GM19043 (cell line): ENCODE measurements around the gene UNC5B.

Experiments
- ATAC-seq: cut with Tn5 transposase; IDR thresholded peaks from one replicate; pipeline ENCODE4 v1.9.1; 2021; ENCODE audit warnings: low read depth; ENCODE audit not compliant: unreplicated experiment

Gene UNC5B

DNA sequence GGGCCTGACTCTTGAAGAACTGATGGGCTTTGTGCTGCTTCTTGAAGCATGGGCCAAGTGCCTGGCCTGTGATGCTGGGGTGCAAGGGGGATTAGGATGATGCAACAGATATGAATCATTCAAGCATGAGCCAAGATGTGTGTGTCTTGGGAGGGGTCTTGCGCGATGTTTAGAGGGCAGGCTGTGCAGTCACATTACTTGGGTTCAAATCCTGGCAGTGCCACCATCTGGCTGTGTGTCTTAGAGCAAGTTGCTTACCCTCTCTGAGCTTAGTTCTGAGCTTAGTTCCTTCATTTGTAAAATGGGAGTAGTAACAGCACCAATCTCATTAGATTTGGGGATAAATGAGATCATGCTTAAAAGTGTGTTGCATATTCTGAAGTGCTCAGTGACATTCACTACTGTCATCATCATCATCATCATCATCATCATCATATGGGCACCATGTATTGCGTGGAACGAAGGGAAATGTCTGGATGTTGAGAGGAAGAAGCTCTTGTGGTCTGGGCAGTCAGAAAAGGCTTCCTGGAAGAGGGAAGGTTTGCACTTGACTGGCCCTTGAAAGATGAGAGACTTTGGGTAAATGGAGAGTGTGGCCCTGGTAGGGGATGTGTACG lies 9.3 kb downstream of the UNC5B start:
- ATAC-seq: no peak

DNA sequence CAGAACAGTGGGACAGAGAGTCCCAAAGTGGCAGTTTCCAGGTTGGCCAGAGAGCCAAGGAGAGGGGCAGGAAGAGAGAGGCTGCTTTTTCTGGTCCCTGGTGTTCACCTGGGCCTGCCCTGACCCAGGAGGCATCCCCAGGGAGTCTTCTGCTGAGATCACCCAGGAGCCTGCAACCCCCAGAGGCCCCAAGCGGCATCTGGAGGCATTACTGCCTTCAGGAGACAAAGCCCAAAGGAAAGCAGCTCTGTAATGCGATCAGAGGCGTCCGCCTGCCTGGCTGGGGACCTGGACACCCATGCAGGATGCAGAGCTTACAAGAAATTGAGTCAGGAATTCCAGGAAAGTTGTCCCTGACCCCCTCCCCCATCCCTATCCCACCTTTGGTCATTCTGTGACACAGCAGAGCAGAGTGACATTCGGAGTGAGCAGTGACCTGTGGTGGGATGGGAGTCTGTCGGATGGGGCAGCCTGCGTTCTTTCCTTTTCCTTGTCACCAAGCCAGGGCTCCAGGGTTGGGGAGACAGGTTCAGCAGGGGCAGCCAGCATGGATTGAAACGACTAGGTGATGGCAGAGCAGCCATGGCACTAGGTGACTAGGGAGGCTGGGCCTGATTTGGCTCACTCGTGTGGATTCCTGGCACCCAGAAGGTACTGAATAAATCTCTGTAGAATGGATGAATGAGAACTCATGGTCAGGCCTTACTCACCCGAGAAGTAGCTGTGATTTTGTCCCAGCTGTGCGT lies 10.4 kb downstream of the UNC5B start:
- no peak for ATAC-seq

DNA sequence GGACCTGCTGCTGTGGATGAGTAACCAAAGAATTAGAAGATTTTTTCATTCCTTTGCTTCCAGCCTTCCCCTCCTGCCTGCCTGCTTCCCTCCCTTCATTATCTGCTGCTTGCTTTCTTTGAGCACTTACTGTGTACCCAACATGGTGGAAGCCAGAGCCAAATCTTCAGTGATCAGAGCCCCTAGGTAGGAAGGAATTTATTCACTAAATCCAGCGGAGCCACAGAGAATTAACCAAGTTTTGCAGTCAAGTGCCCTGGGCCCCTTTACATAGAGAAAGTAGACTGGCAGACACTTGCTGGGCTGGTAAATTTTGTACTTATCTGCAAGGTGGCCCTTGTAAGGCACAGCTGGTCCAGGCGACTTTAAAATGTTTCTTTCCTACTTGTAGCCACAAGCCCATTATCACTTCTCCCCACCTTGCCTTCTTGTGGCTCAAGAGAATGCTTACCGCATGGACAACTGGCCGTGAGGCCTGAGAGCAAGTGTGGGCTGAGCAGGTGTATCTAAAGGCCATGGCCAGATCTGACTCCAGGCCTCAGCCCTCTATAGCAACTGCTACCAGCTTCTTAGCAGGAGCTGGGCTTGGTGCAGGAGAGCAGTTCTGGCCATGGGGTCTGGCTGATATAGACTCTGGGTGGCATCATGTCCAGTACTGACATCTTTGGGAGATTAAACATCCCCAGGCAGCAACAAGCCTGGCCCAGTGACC lies 11.1 kb downstream of the UNC5B start:
- no peak for ATAC-seq

DNA sequence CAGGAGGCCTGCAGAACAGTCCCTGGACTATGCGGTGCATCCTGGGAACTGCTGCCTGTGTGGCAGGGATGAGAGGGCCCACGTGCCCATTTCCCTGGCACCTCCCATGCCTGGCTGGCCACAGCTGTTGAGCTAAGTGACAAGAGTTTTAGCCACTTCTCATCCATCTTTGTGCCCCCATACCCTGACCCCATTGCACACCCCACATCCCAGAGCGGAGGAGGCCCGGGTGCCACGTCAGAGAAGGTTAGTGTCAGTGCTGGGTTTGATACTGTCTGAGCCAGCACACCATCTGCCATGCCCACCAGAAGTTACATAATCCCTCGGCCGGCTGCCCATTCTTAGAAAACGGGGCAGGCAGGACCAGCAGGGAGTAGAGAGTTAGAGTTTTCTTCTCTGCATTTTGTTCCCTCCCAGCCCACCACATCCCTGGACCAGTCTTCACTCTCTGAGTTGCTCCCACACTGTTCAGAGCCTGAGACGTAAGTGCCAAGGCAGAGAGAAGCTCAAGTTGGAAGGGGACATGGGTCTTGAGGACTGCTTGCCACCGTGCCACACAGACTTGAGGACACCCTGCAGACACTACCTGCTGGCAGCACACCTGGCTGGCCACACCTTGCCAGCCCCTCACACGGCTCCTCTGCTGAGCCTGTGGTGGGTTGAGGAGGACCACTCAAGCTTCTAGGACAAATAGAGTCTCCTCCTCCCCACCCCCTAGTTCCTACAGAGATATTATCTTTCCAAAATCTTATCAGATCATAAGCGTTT lies 13.1 kb downstream of the UNC5B start:
- ATAC-seq: no peak

DNA sequence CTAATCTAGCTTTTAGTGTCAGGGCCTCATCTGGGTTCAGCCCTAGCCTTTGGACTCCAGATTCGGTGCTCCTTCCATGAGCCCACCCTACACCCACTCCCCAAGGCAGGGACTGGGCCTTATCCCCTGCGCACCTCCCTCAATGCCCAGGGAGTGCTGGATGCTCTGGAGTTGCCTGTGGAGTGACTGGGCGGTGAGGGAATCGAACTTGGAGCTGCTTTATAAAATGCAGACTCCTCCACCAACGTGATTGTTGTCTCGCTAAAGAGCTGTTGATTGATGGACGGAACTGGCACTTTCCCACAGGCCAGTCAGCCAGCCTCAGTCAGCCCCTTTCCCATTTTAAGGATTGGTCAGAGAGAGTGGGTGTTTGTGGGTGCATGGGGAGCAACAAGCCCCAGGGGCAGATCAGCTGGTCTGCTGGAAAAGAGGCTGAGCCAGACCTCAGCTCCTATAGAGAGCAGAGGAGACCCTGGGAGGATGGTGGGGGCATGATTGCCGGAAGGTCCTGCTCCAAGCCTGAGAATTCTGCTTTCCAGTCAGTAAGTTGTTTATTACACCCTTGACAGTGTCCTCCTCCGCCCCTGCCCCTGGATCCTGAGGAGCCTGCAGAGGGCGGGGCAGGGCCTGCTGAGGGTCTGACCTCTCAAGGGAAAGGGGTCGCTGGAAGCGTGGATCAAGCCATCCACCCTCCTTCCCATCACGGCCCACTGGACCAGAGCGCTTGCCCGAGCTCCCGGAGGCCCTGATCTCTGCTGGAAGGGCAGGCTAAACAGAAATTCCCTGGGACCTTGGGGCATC lies 16.7 kb downstream of the UNC5B start:
- no peak for ATAC-seq

DNA sequence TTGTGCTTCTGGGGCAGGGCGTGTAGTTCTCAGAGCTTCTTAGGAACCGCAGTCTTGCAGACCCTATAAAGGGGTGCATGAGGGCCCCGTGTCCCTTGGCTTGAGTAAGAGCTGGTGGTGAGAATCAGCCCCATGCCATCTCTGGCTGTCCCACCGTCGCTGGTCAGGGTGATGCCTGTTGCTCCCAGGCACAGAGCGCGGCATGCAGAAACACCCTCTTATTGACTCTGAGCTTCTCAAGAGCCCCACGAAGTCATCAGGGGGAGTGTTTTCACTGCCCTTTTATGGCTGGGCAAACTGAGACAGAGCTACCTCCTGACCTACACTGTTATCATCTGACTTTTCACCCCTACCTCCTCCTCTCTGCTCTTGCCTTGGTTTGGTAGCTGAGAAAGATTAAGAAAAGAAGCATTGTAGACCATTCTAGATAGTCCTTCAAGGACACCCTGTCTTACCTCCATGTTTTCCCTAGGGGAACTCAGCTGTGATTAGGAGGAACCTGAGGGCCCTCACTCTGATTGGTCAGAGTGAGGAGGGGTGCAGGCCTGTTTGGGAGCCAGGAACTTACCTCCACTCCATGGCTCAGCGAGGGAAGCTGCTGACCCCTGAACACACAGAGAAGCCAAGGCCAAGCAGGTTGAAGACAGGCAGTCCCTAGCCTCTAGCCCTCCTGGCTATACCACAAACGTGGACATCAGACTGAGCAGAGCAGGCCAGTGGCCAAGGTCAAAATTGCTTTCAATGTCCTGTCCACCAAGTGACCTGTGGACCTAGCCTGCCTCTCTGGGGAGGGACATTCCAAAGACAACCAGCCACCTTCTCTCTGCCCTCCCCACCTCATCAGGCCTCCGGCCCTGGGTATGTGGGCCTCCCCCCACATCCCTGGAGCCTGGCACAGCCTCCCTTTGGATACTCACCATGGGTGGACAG lies 17.6 kb downstream of the UNC5B start:
- no peak for ATAC-seq

DNA sequence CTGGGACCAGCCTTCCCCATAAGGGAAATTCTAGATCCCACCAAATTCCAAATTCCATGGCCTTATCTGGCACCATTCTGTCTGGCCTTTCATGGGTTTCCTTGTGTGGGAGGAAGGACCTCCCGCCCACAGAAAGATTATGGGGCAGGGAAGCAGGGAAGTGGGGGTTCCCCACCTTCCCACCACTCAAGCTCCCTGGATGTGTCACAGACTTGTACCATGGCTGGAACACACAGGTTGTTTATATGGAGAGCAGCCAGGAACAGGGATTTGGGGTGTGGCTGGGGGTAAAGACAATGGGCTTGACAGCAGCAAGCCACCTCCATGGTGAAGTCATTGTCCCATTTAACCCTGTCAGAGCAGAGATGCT lies 18.3 kb downstream of the UNC5B start:
- ATAC-seq: no peak

DNA sequence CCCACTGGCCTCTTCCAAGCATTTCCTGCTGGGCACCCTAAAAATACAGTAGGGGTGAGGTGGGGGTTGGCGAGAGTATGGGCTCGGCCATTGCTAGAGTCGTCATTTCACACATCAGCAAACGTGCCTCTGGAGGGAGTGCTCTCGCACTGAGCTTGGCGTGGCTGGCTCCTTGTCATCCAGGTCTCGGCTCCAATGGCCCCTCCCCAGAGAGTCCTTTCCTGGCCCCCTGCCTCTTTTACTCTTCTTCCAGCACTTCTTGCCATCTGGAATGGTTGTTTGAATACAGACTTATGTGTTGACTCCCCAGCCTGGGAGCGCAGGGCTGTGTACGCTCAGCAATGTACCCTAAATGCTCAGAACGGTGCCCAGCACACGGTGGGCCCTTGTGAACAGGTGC lies 18.8 kb downstream of the UNC5B start:
- ATAC-seq: no peak

DNA sequence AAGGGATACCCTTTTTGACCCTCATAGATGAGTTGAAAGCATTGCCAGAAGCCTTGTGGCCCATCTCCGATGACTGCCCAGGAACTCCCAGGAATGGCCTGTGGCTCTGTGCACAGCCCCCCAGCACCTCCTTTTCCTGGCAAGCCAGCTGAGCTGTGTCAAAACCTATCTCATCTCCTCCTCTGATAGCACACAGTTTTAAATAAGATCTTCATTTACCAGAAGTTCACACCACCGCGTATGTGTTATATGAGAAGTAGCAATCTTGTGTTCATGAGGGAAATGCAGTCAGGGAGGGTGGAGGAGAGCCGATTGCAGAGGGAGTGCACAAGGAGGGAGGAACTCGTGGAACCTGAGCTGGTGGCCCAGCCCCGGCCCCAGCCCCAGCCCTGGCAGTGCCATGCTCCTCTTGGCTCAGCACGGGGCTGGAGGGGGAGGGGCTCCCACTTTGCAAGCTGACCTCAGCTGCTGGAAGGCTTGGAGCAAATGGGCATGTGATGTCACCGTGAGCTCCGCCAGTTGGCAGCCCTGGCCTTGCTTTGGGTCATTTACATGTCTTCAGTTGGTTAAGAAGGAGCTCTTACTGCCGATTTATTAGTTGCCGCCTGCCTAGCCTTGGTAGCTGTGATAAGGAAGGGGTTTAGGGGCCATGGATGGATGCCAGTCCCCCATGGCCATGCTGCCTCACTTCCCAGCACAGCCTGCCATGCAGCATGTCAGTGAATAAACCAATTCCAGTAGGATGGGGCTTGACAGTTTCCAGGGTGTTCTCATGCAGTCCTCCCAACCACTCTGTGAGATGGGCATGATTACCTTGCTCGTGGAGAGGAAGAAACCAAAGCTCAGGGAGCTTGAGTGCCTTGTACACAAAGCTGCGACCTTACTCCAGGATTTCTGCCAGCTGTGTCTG lies 20.0 kb downstream of the UNC5B start:
- no peak for ATAC-seq

DNA sequence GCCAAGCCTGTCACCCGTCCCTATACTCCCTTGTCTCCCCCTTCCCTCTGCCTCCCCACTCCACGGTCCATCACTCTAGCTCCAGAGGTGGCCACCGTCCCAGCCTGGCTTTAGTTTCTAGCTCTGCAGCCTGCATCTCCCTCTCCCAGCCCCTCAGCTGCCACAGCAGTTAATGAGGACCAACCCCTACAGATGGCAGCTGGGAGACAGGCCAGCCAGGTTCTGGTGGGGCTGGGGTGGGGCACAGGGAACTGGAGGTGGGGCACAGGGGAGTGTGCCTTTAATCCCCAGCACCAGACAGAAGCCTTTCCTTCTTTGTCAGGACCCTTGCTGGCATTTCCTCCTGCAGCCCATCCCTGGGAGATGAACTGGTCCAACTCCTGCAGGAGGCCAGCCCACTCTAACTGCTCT lies 21.1 kb downstream of the UNC5B start:
- no peak for ATAC-seq

DNA sequence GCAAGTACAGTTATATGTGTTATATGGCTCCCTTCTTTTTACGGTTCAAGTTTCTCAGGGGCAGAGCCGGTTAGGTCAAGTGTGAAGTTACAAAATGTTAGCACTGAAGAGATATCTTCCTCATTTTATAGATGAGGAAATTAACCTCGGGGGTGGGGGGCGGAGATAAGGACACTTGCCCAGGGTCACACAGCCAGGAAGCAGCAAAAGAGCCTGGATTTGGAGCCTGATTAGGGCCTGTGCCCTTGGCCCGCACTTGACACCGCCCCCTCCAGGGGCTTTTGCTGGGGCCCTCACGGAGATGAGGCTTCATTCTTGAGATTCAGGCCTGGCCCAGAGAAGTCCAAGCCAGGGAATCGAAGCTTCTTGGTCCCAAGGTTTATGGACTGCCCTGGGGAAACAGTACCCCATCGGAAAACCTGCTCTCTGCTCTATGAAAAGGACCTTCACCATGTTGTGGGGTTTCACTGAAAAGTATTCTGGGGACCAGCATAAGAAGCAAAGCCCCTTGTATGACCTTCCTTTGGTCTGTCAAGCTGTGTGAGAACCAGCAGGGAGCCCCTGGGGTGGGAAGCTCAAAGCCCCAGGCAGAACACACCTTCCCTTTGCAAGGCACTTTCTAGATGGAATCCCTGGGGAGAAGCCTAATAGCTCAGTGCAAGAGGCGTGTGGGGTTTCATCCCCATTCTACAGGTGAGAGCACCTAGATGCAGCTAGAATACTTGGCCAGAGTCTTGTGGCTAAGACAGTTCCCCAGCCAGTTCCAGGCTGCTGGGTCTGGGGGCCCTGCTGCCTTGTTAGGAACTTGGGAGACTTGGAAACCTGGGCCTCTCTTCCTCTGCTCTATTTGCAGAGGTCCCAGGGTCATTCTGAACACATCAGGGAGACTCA lies 21.9 kb downstream of the UNC5B start:
- no peak for ATAC-seq

DNA sequence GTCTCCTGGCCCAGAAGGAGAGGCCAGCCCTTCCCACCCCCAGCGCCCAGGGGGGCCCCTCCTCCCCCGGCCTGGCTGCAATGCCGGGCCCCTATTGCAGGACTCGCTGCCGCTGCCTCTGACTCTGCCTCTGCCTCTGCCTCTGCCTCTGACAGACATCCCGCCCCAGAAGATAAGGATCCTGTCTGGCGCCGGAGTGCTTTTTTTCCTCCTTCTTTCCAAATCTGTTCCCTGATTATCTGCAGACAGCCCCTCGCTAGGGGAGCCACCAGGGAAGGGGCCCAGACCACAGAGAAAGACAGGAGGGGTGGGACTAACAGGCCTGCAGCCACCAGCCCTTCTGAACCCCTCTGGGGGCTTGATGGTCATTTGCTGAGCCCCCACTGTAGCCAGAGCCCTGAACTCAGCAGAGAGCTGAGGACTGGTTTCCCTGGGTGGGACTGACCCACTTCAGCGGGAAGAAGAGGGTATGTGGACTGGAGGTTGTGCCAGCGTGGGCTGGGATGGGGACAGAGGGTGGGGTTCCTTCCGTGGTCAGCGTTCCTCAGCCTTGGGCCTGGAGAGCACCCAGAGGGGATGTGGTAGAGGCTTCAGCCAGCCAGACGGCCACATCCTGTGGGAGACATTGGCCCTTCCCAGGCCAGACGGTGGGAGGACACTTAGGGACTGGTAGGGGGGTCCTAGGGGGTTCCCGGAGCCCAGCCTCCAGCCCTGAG lies 22.8 kb downstream of the UNC5B start:
- ATAC-seq: no peak

DNA sequence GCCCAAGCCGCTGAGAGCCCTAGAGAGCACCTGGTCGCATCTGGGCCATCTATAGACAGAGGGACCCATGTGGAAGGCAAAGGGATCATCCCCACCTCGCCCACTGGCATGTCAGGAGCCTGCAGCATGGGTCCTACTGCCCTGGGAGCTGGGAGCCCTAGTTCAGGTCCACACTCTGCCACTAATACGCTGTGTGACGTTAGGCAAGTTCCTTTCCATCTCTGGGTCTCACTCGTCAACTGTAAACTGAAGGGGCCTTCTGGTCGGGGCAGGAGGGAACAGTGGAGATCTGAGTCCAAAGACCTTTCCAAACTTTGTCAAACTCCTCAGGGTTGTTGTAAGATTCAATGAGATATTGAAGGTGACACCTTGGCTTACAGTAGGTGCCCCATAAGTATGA lies 23.4 kb downstream of the UNC5B start:
- ATAC-seq: no peak

DNA sequence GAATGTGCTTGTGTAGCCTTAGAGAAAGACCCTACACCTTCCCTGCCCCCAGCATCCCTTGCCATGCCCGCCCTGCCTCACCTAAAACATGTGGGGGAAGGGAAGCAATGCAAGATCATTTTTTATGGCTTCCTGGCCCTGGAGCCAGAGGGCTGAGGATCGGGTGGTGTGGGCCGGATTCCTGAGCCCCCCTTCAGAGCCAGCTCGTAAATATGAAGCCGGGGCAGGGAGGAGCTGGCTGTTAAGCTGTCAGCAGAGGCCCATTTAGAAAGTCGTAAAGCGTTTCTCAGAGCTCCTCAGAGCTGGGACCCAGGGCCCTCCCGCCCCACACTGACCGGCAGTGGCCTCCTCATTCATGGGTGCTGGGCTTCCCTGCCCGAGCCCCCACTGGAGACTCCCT lies 23.9 kb downstream of the UNC5B start:
- no peak for ATAC-seq

DNA sequence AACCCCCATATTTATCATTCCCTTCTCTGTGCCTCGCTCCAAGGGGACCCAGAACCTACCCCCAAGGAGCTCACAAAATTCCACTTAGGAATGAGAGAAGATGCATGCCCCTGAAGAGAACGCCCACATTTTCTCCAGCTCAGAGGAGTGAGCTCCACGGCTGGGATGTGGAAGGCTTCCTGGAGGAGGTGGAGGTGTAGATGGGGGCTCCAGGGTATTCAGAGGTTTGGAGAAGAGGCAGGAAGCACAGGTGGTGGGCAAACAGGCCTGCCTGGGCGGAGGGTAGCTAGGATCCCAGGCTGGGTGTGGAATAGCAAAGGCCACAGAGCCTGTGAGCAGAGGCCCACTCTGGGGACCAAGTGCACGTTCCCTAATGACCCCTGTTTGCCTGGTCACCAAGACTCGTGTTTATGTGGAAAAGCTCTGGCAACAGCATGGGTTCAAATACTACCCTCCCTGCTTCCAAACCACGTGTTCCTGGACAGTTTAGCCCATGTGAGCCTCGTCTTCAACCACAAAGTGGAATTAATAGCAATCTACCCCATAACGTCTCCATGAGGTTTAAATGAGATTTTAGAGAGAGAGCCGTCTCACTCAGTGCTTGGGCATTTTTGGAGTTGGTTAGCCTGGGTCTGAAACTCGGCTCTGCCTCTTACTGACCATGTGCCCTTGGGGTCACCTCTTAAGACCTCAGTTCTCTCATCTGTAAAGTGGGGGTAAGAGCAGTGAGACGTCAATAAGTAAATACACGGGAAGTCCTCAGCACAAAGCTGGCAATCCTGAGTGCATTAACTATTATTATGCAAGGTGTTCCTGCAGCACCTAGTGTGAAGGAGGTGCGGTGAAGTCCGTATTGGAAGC lies 24.7 kb downstream of the UNC5B start:
- ATAC-seq: no peak
